Hematopoietic multipotent progenitor cell treated with erythropoietin and hydrocortisone succinate and interleukin-3 and kit ligand, for 8 days (in vitro differentiated cells): ENCODE data around the gene PLEKHN1.
"Not testable (repeated sequence)": the region's sequence is repeated elsewhere in the genome, so short reads cannot be mapped to it uniquely, and the experiment has no call there.

ENCODE experiments used
- DNase-seq: peaks from one replicate; pipeline ENCODE4 v3.0.0-alpha.2; 2015

The PLEKHN1 gene

GRCh38 chr1:995665-996633, 29.7 kb downstream of the PLEKHN1 start:
- no peak for DNase-seq

GRCh38 chr1:996851-997712, 30.8 kb downstream of the PLEKHN1 start:
- DNase-seq, result no peak

- DNase-seq, result no peak
Observed at GRCh38 chr1:997713-997992, 31.4 kb downstream of the PLEKHN1 start.

- DNase-seq, result no peak
Observed at GRCh38 chr1:997993-998744, 31.9 kb downstream of the PLEKHN1 start.

GRCh38 chr1:998745-998994, 32.4 kb downstream of the PLEKHN1 start:
- no peak for DNase-seq

- peak; percentile 9 for DNase-seq
Observed at GRCh38 chr1:998995-999724, 32.9 kb downstream of the PLEKHN1 start.

GRCh38 chr1:999725-1000356, 33.6 kb downstream of the PLEKHN1 start, which contains the start of gene HES4:
TSS of gene HES4 (minus strand) at chr1:1000097. CDS start at chr1:999973, 124 bp downstream.
- peak; percentile 61 for DNase-seq

- peak; percentile 16 for DNase-seq
Observed at GRCh38 chr1:1000357-1001056, 34.2 kb downstream of the PLEKHN1 start.

- no peak for DNase-seq
Observed at GRCh38 chr1:1001057-1001783, 34.9 kb downstream of the PLEKHN1 start.

- no peak for DNase-seq
Observed at GRCh38 chr1:1003618-1004419, 37.5 kb downstream of the PLEKHN1 start.

GRCh38 chr1:1004420-1004779, 38.1 kb downstream of the PLEKHN1 start:
- no peak for DNase-seq

- DNase-seq, result peak; percentile 54
Observed at GRCh38 chr1:1004780-1005697, 38.8 kb downstream of the PLEKHN1 start.

GRCh38 chr1:1005774-1006304, 39.6 kb downstream of the PLEKHN1 start:
- DNase-seq, result no peak

GRCh38 chr1:1006305-1007159, 40.2 kb downstream of the PLEKHN1 start:
- no peak for DNase-seq

GRCh38 chr1:1010131-1010530, 43.8 kb downstream of the PLEKHN1 start:
- not testable (repeated sequence) for DNase-seq

GRCh38 chr1:1011396-1011949, 45.2 kb downstream of the PLEKHN1 start:
- no peak for DNase-seq

GRCh38 chr1:1012736-1013104, 46.4 kb downstream of the PLEKHN1 start:
- DNase-seq, result not testable (repeated sequence)
